ENCODE results near the gene CAPN9. TPM values are rescaled to one million over a fixed set of nuclear protein-coding genes. Genes with fewer than 3 reads are reported as not detected.

CAPN9 gene
- total RNA-seq, 4 donors from 2014 or later: not detected

- no peaks in the 10 kb centered on the region for H3K27me3 ChIP-seq
- peak overlapping the region in 3 of 4 donors; percentile 28 to 94 (median 91) for H3K27ac ChIP-seq
- no peaks in the 10 kb centered on the region for H3K9me3 ChIP-seq
- no peak overlapping the region for H3K4me3 ChIP-seq
- no peaks in the 10 kb centered on the region for H3K36me3 ChIP-seq
- no peak for TF ChIP-seq POLR2A (IDR thresholded peaks at IDR 0.05)
- TF ChIP-seq CTCF (IDR thresholded peaks at IDR 0.05 in 4 of 5, conservative IDR thresholded peaks at IDR 0.05 in 1 of 5): no peak
- intact Hi-C loops (cut with DNase I; ENCODE audit: low total_unique reads) (no loop called here), in situ Hi-C loops (cut with MboI; ENCODE audit: low sequenced_read_pairs in 4 of 4) (loop anchor here in 1 of 4 donors (25.0 kb wide), 1 partner anchor 390 kb away; no protein-coding TSS in a partner anchor)
- DNase-seq (no peak), ATAC-seq (no peak)
- H3K4me1 ChIP-seq: peaks cover 48 to 53% of the 10 kb centered on the region in 2 donors
Observed at GRCh38 chr1:230822092-230822581, 74.9 kb downstream of the CAPN9 start.

- ATAC-seq: peak in 1 of 2 donors; percentile 1
- in situ Hi-C loops (cut with MboI; ENCODE audit: low sequenced_read_pairs in 4 of 4) (loop anchor here in 1 of 4 donors (25.0 kb wide), 1 partner anchor 389 kb away; no protein-coding TSS in a partner anchor), intact Hi-C loops (cut with DNase I; ENCODE audit: low total_unique reads) (no loop called here)
- DNase-seq: peak in 1 of 2 donors; percentile 46
- Histone ChIP-seq H3K27me3 (no peaks in the 10 kb centered on the region), H3K9me3 (no peaks in the 10 kb centered on the region), H3K4me1 (peaks cover 58 to 66% of the 10 kb centered on the region in 2 donors), H3K27ac (peak overlapping the region; percentile 91 to 94 (median 93)), H3K4me3 (no peak overlapping the region), H3K36me3 (no peaks in the 10 kb centered on the region)
- no peak for TF ChIP-seq CTCF (IDR thresholded peaks at IDR 0.05 in 4 of 5, conservative IDR thresholded peaks at IDR 0.05 in 1 of 5)
- TF ChIP-seq POLR2A (IDR thresholded peaks at IDR 0.05): no peak
Observed at GRCh38 chr1:230823426-230823825, 76.2 kb downstream of the CAPN9 start.

- Histone ChIP-seq H3K27me3 (no peaks in the 10 kb centered on the region), H3K27ac (peak overlapping the region; percentile 91 to 94 (median 93)), H3K9me3 (no peaks in the 10 kb centered on the region), H3K36me3 (no peaks in the 10 kb centered on the region), H3K4me3 (no peak overlapping the region), H3K4me1 (peaks cover 60 to 66% of the 10 kb centered on the region in 2 donors)
- no peak for DNase-seq
- intact Hi-C loops (cut with DNase I; ENCODE audit: low total_unique reads) (loop anchor here (1.0 kb wide), 1 partner anchor 17 kb away; no protein-coding TSS in a partner anchor), in situ Hi-C loops (cut with MboI; ENCODE audit: low sequenced_read_pairs in 4 of 4) (loop anchor here in 1 of 4 donors (25.0 kb wide), 1 partner anchor 388 kb away; no protein-coding TSS in a partner anchor)
- TF ChIP-seq CTCF (IDR thresholded peaks at IDR 0.05 in 4 of 5, conservative IDR thresholded peaks at IDR 0.05 in 1 of 5): no peak
- no peak for TF ChIP-seq POLR2A (IDR thresholded peaks at IDR 0.05)
- ATAC-seq: no peak
Observed at GRCh38 chr1:230823931-230824381, 76.8 kb downstream of the CAPN9 start.

- TF ChIP-seq CTCF (IDR thresholded peaks at IDR 0.05 in 4 of 5, conservative IDR thresholded peaks at IDR 0.05 in 1 of 5) (no peak), POLR2A (IDR thresholded peaks at IDR 0.05) (no peak)
- DNase-seq (peak; percentile 48 to 66), ATAC-seq (peak; percentile 51 to 61)
- Histone ChIP-seq H3K36me3 (no peaks in the 10 kb centered on the region), H3K27me3 (no peaks in the 10 kb centered on the region), H3K4me3 (no peak overlapping the region), H3K4me1 (peaks cover 60 to 66% of the 10 kb centered on the region in 2 donors), H3K9me3 (no peaks in the 10 kb centered on the region), H3K27ac (peak overlapping the region; percentile 91 to 94 (median 93))
- in situ Hi-C loops (cut with MboI; ENCODE audit: low sequenced_read_pairs in 4 of 4) (loop anchor here in 1 of 4 donors (25.0 kb wide), 1 partner anchor 388 kb away; no protein-coding TSS in a partner anchor), intact Hi-C loops (cut with DNase I; ENCODE audit: low total_unique reads) (loop anchor here (1.0 kb wide), 1 partner anchor 17 kb away; no protein-coding TSS in a partner anchor)
Observed at GRCh38 chr1:230824551-230824918, 77.3 kb downstream of the CAPN9 start.

Data from gastrocnemius medialis (tissue), 4 donors.